NT2/D1 (cell line): ENCODE results near the gene YBX3.

ENCODE experiments used
- SUZ12 ChIP-seq: IDR thresholded peaks from 2 replicates; pipeline ENCODE4 v1.6.1; 2011; ENCODE audit not compliant: insufficient read length, insufficient read depth; ENCODE audit errors: extremely low read depth
- YY1 ChIP-seq: IDR thresholded peaks from 2 replicates; pipeline ENCODE4 v1.6.1; 2011; ENCODE audit not compliant: insufficient read length, insufficient read depth
- ZNF274 ChIP-seq: IDR thresholded peaks from 2 replicates; pipeline ENCODE4 v1.6.1; 2011; ENCODE audit warnings: mild to moderate bottlenecking, low read depth, low read length

GRCh38 chr12:10716704-10717315 lies 6.3 kb downstream of the YBX3 start:
- TF ChIP-seq ZNF274 (no peak), YY1 (no peak), SUZ12 (no peak)
